ENCODE results near the gene SH3BGR.

SH3BGR gene

GRCh38 chr21:39552856-39553255, 101.1 kb downstream of the SH3BGR start:
- DNase-seq (ENCODE audit: low read depth), result no peak

- no peak for DNase-seq (ENCODE audit: low read depth)
Observed at GRCh38 chr21:39553331-39553730, 101.6 kb downstream of the SH3BGR start.

GRCh38 chr21:39555911-39556590, 104.3 kb downstream of the SH3BGR start:
- DNase-seq (ENCODE audit: low read depth), result no peak

- no peak for DNase-seq (ENCODE audit: low read depth)
Observed at GRCh38 chr21:39559511-39559910, 107.7 kb downstream of the SH3BGR start.

- no peak for DNase-seq (ENCODE audit: low read depth)
Observed at GRCh38 chr21:39561140-39561539, 109.4 kb downstream of the SH3BGR start.

- no peak for DNase-seq (ENCODE audit: low read depth)
Observed at GRCh38 chr21:39562791-39563770, 111.3 kb downstream of the SH3BGR start.

- no peak for DNase-seq (ENCODE audit: low read depth)
Observed at GRCh38 chr21:39564200-39564599, 112.4 kb downstream of the SH3BGR start.
